ENCODE data around the gene TP53AIP1.

The TP53AIP1 gene

DNA sequence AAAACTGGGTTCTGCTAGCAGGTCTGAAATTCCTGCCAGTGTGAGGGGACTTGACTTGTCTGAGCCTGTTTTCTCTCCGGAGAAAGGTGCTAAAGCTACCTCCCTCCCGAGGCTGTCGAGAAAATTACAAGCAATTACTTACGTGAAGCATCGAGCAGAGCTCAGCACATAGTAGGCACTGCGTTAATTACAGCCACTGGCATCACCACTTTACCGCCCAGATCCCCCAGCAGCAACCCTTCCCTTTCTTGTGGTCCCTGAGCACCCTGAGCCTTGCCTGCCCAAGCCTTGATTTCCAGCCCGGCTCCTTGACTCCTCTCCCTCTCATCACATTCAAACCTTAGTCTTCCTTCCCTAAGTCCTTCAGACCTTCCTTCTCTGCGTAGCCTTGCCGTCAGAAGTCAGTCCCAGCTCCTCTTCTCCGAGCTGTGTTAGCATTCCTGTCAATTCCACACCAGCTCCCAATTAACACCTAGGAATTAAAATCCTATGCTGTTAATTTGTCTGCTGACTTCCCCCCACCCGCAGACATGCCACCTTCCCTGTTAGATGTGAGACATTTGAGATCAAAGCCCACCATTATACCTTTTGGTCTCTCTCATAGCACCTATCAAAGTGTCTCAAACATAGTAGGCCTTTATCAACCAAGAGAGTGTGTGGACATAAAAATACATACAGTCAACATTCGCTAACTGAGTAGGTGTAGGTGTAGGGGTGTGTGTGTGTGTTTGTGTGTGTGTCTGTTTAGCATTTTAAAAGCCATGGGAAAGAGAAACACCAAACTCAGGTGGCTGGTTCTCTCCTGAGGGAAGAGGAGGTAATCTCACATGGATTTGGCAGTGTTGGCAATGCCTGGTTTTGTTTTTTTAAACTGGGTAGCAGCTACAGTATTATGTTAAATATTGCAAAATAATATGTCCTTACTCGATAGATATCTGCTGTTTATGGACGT, 54.4 kb downstream of the TP53AIP1 start:
- no peak for DNase-seq

DNA sequence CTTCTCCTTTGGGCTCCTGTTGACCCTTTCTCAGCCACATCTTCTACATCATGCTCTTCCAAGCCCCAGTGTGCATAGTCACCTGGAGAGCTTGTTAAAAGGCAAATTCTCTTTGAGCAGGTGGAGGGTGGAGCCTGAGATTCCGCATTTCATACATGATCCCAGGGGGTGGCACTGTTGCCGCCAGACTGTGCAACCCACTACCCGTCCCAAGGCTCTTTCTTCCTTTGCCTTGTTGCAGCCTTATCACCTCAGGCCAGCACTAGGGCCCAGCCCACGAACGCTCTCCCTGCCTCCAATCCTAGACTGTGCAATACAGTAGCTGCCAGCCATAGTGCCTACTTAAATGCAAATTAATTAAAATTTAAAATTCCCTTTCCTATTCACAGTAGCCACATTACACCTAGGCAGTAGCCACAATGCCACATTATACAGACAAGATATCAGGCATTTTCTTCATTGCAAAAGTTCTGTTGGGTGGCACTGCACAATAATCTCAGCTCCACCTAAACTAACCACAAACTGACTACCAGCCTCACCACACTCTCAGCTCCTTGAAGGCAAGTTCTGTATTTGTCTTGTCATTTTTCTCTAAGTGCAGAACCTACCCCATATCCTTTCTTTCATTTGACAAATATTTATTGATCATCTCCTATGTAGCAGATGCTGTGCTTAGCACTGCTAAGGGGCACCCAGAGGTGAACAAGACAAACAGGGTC, 56.1 kb downstream of the TP53AIP1 start:
- DNase-seq = peak; percentile 92
